H1 (cell line): Measurements from ENCODE around the gene ANKRD11. TPM values are rescaled to one million over a fixed set of nuclear protein-coding genes. Genes with fewer than 3 reads are reported as not detected.

Experiments used
- EGR1 ChIP-seq: IDR thresholded peaks from 2 replicates; pipeline ENCODE4 v1.6.1; 2011; ENCODE audit warnings: low read depth, low read length, borderline replicate concordance
- MAFK ChIP-seq: IDR thresholded peaks from 2 replicates; pipeline ENCODE4 v1.6.1; 2012; ENCODE audit warnings: low read depth, mild to moderate bottlenecking, improper control_type of control experiment, low read length
- POU5F1 ChIP-seq: IDR thresholded peaks from 2 replicates; pipeline ENCODE4 v1.6.1; 2011; ENCODE audit warnings: low read depth, mild to moderate bottlenecking, low read length, moderate library complexity
- RBBP5 ChIP-seq: IDR thresholded peaks from 2 replicates; pipeline ENCODE4 v1.7.1; 2012; ENCODE audit warnings: low read depth, mild to moderate bottlenecking, inconsistent platforms, low read length, moderate library complexity, borderline replicate concordance
- SIN3A ChIP-seq, 2 experiments: IDR thresholded peaks in 1 of 2; conservative IDR thresholded peaks in 1 of 2; 2 replicates each; pipeline ENCODE4 v1.6.1; 2011 to 2012; ENCODE audit warnings: low read length in 2 of 2, improper control_type of control experiment in 1 of 2, low read depth in 1 of 2, mild to moderate bottlenecking in 1 of 2
- polyA plus RNA-seq, 7 experiments: library from polyadenylated mRNA; depleted of rRNA in 3 of 7; stranded (reverse) in 5 of 7; unstranded in 2 of 7; fragments of >200 nt in 5 of 7; fragments of 200-250 nt in 2 of 7; gene quantifications; 1 replicate in 5 of 7; 2 replicates in 1 of 7; 4 replicates in 1 of 7; pipeline versions ENCODE4 v1.2.1 to v1.2.3, GENCODE V29; 2011 to 2013; ENCODE audit warnings: missing spikeins in 2 of 7, mixed read lengths in 2 of 7
- total RNA-seq: library from RNA; stranded (reverse); fragmentation: NEBNext Ultra II Directional; extraction: Animal tissue kit (Norgen Biotek cat#: 25700); gene quantifications from 2 replicates; pipeline ENCODE4 v1.2.1, GENCODE V29; 2021

ANKRD11 gene
- total and polyA plus RNA-seq, 2 of the 8 experiments (the other 6 are each of a cell fraction or from before 2014, with no cell fraction given) = 46.5 to 142 TPM

DNA sequence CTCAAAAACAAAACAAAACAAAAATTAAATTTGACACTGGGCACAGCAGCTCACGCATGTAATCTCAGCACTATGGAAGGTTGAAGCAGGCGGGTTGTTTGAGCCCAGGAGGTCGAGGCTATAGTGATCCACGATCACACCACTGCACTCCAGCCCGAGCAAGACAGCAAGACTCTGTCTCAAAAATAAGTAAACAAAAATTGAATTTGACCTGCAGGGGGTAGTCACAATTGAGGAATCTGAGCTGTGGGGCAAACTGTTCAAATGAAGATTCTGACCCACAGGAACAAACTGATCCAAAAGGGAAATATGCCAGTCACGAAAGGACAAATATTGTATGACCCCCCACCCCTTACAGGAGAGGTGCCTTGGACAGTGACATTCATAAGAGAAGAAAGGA is 29.8 kb downstream of the ANKRD11 start (continued):
- TF ChIP-seq SIN3A (conservative IDR thresholded peaks at IDR 0.05 in 1 of 2, IDR thresholded peaks at IDR 0.05 in 1 of 2; ENCODE audit: low read depth in 1 of 2, low read length in 2 of 2) (no peak), POU5F1 (no peak), EGR1 (no peak), MAFK (no peak), RBBP5 (no peak)
